ENCODE measurements around the gene PRRT4. TPM values are rescaled to one million over a fixed set of nuclear protein-coding genes. Genes with fewer than 3 reads are reported as not detected.

PRRT4 gene
- total RNA-seq, 1 donor from 2014 or later: 6.8 TPM

DNA sequence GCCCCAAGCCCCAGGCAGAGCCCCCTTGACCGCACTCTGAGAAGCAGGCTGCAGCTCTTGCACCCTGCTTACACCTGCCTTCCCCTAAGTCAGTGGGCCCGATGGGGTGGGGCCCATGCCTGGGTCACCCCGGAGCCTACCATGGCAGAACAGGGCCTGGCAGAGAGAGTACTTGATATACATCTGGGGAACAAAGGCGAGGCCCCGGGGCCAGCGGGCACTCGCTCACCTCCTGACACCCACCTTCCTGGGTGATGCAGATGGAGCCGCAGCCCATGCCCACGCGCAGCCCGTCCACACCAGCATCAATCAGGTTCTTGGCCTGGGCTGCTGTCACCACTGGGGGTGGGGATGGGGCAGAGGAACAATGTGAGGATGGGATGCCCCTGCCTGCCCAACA, 34.9 kb upstream of the PRRT4 start:
- Histone ChIP-seq H3K36me3 (ENCODE audit: control insufficient read depth in 3 of 3, insufficient read depth in 3 of 3, low read length in 3 of 3) (peaks cover 5 to 26% (median 10%) of the 10 kb centered on the region in 3 donors), H3K27ac (ENCODE audit: low read depth, low read length) (no peak overlapping the region), H3K27me3 (ENCODE audit: control insufficient read depth in 3 of 3, insufficient read depth in 3 of 3, low read length in 3 of 3) (no peaks in the 10 kb centered on the region), H3K4me3 (ENCODE audit: low read length in 3 of 3) (no peak overlapping the region), H3K9ac (ENCODE audit: low read depth in 1 of 3, low read length in 3 of 3) (no peak overlapping the region), H3K9me3 (ENCODE audit: control insufficient read depth in 3 of 3, low read length in 3 of 3) (no peaks in the 10 kb centered on the region), H3K4me1 (ENCODE audit: control insufficient read depth in 3 of 3, insufficient read depth in 3 of 3, low read length in 3 of 3) (no peaks in the 10 kb centered on the region)

DNA sequence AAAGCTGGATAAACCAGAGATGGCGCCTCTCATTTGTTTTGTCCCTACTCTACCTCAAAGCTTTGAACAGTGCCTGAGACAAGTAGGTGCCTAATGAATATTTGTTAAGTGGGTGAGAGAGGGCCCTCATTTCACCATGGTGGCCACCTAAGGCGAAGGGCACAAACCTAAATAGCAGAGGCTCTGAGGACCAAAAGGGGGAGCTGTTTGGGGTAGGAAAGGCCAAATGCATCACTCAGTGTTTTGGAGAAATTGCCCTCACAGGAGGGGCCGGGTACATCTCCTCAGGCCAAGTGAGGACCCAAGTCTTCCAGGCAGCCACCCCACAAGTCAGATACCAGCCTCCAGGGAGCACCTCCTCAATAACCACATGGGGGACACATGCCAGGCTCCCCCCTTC, 34.3 kb upstream of the PRRT4 start:
- Histone ChIP-seq H3K9me3 (ENCODE audit: control insufficient read depth in 3 of 3, low read length in 3 of 3) (no peaks in the 10 kb centered on the region), H3K27ac (ENCODE audit: low read depth, low read length) (no peak overlapping the region), H3K27me3 (ENCODE audit: control insufficient read depth in 3 of 3, insufficient read depth in 3 of 3, low read length in 3 of 3) (no peaks in the 10 kb centered on the region), H3K9ac (ENCODE audit: low read depth in 1 of 3, low read length in 3 of 3) (no peak overlapping the region), H3K36me3 (ENCODE audit: control insufficient read depth in 3 of 3, insufficient read depth in 3 of 3, low read length in 3 of 3) (peaks cover 5 to 20% (median 9%) of the 10 kb centered on the region in 3 donors), H3K4me3 (ENCODE audit: low read length in 3 of 3) (no peak overlapping the region), H3K4me1 (ENCODE audit: control insufficient read depth in 3 of 3, insufficient read depth in 3 of 3, low read length in 3 of 3) (no peaks in the 10 kb centered on the region)

DNA sequence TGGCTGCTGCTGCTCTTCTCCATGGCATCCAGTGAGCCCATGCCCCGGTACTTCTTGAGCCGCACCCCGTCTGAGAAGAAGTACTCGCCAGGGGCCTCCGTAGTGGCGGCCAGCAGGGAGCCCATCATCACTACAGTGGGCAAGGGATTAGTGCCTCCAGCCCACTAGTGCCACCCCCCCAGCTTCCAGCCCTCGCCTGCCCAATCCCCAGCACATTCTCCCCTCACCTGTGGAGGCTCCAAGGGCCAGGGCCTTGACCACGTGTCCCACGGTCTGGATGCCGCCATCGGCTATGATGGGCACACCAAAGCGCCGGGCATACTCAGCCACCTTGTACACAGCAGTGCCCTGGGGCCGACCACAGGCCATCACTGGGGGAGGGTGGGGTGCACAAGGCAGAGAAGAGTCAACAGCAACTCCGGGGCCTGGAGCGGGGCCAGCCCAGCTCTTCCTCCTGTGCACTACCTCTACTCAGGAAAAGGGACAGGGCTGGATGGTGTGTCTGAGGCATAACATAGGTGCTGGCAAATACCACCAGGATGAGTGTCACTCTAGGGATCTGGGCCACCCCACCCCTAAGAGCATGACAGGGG, 33.5 kb upstream of the PRRT4 start:
- no peak overlapping the region for H3K9ac ChIP-seq (ENCODE audit: low read depth in 1 of 3, low read length in 3 of 3)
- H3K27me3 ChIP-seq (ENCODE audit: control insufficient read depth in 3 of 3, insufficient read depth in 3 of 3, low read length in 3 of 3): no peaks in the 10 kb centered on the region
- no peaks in the 10 kb centered on the region for H3K9me3 ChIP-seq (ENCODE audit: control insufficient read depth in 3 of 3, low read length in 3 of 3)
- no peak overlapping the region for H3K27ac ChIP-seq (ENCODE audit: low read depth, low read length)
- no peak overlapping the region for H3K4me3 ChIP-seq (ENCODE audit: low read length in 3 of 3)
- H3K4me1 ChIP-seq (ENCODE audit: control insufficient read depth in 3 of 3, insufficient read depth in 3 of 3, low read length in 3 of 3): no peaks in the 10 kb centered on the region
- H3K36me3 ChIP-seq (ENCODE audit: control insufficient read depth in 3 of 3, insufficient read depth in 3 of 3, low read length in 3 of 3): peaks cover 5 to 17% (median 7%) of the 10 kb centered on the region in 3 donors

DNA sequence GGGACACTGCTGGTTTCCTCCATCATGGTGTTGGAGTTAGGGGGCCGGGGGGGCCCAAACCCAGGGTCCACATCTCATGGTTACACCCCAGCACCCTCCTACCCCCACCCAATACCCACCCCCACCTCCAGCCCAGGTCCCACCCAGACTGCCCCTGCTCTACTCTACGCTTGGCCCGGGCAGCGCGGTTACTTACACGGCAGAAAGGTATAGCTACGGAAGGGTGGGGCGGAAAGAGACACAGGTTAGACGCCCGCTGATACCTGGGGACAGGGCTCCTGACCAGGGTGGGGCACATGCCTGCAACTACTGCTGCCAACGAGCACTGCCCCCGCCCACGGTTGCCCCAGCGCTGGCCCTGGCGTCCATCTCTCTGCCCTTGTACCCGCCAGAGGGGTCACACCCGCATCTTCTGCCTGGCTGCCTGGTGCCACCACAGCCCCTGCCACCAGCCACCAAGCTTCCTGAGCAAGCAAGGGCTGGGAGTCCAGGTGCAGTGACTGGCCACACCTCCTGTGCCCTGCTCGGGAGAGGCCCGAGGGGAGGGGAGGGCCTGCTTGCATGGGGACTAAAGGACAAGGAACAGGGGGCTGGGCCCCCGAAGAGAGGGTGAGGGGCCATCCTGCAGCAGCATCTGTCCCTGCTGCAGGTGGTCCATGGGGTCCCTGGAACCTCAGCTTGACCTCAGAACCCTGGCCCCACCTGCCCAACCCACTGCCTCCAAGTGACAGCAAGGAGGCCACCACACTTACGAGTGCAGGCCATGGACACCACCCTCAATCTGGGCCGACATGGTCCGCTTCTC, 32.2 kb upstream of the PRRT4 start:
- Histone ChIP-seq H3K4me1 (ENCODE audit: control insufficient read depth in 3 of 3, insufficient read depth in 3 of 3, low read length in 3 of 3) (no peaks in the 10 kb centered on the region), H3K9ac (ENCODE audit: low read depth in 1 of 3, low read length in 3 of 3) (no peak overlapping the region), H3K36me3 (ENCODE audit: control insufficient read depth in 3 of 3, insufficient read depth in 3 of 3, low read length in 3 of 3) (peaks cover 5 to 14% (median 6%) of the 10 kb centered on the region in 3 donors), H3K9me3 (ENCODE audit: control insufficient read depth in 3 of 3, low read length in 3 of 3) (no peaks in the 10 kb centered on the region), H3K27me3 (ENCODE audit: control insufficient read depth in 3 of 3, insufficient read depth in 3 of 3, low read length in 3 of 3) (no peaks in the 10 kb centered on the region), H3K27ac (ENCODE audit: low read depth, low read length) (no peak overlapping the region), H3K4me3 (ENCODE audit: low read length in 3 of 3) (no peak overlapping the region)

DNA sequence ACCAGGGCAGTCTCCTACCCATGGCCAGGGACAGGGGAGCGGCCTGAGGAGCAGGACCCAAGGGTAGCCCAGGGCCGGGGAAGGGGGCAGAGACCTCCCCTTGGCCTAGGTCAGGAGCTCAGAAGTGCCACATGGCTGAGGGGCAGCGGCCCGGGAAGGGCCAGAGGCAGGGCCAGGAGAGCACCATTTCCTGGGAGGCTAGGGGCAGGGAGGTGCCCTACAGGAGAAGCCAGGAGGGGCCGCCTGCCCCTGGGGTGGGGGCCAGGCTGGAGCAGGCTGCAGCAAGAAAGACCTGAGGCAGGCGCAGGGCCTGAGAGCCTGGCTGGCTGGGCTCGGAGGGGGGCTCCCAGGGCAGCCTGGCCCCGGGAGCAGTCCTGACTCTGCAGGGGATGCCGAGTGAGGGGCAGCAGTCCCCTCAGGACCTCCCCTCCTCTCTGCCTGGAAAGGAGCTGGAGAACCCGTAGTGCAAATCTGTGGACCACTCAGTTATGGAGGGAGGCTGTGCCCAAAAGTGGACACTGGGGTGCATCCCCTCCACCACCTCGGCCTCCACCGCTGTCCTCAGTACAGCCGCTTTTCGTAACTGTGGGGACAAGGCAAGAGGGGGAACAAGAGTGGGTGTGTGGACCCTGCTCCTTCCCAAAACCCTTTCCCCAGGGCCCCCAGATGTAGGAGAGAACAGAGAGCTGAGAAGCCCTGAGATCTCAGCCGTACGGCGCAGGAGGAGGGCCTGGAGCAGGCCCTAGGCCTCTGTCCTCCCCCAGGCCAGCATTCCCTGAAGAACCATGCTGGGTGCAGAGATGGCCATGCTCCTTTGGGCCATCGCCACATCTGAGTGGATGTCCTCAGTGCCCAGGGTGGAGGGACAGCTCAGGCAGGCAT, 31.2 kb upstream of the PRRT4 start:
- peaks cover 1 to 3% (median 2%) of the 10 kb centered on the region in 3 donors for H3K4me1 ChIP-seq (ENCODE audit: control insufficient read depth in 3 of 3, insufficient read depth in 3 of 3, low read length in 3 of 3)
- H3K27ac ChIP-seq (ENCODE audit: low read depth, low read length): no peak overlapping the region
- H3K27me3 ChIP-seq (ENCODE audit: control insufficient read depth in 3 of 3, insufficient read depth in 3 of 3, low read length in 3 of 3): no peaks in the 10 kb centered on the region
- H3K36me3 ChIP-seq (ENCODE audit: control insufficient read depth in 3 of 3, insufficient read depth in 3 of 3, low read length in 3 of 3): peaks cover 0 to 8% (median 4%) of the 10 kb centered on the region in 3 donors
- H3K9me3 ChIP-seq (ENCODE audit: control insufficient read depth in 3 of 3, low read length in 3 of 3): no peaks in the 10 kb centered on the region
- H3K4me3 ChIP-seq (ENCODE audit: low read length in 3 of 3): no peak overlapping the region
- H3K9ac ChIP-seq (ENCODE audit: low read depth in 1 of 3, low read length in 3 of 3): no peak overlapping the region

DNA sequence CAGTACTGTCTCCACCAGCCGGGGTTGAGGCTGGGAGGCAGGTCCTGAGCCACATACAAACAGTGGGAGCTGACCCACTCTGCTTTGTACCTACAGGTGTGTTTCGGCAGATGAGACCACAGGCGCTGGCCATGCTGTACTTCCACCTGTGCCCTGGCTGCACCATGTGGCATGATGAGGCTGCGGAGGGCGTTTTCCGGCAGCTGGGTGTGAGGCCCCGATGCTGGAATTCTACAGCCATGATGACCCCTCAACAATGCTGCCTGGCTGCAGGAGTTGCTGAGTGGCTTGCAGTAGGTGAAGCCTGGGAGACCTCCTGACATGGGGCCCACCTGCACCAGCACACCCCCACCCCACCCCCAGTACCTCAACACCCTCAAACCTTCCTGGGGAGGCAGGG, 30.3 kb upstream of the PRRT4 start:
- peaks cover 3 to 7% (median 5%) of the 10 kb centered on the region in 3 donors for H3K4me1 ChIP-seq (ENCODE audit: control insufficient read depth in 3 of 3, insufficient read depth in 3 of 3, low read length in 3 of 3)
- H3K9ac ChIP-seq (ENCODE audit: low read depth in 1 of 3, low read length in 3 of 3): no peak overlapping the region
- H3K36me3 ChIP-seq (ENCODE audit: control insufficient read depth in 3 of 3, insufficient read depth in 3 of 3, low read length in 3 of 3): peaks cover 0 to 7% (median 3%) of the 10 kb centered on the region in 3 donors
- H3K4me3 ChIP-seq (ENCODE audit: low read length in 3 of 3): no peak overlapping the region
- H3K27ac ChIP-seq (ENCODE audit: low read depth, low read length): no peak overlapping the region
- H3K27me3 ChIP-seq (ENCODE audit: control insufficient read depth in 3 of 3, insufficient read depth in 3 of 3, low read length in 3 of 3): no peaks in the 10 kb centered on the region
- H3K9me3 ChIP-seq (ENCODE audit: control insufficient read depth in 3 of 3, low read length in 3 of 3): no peaks in the 10 kb centered on the region

DNA sequence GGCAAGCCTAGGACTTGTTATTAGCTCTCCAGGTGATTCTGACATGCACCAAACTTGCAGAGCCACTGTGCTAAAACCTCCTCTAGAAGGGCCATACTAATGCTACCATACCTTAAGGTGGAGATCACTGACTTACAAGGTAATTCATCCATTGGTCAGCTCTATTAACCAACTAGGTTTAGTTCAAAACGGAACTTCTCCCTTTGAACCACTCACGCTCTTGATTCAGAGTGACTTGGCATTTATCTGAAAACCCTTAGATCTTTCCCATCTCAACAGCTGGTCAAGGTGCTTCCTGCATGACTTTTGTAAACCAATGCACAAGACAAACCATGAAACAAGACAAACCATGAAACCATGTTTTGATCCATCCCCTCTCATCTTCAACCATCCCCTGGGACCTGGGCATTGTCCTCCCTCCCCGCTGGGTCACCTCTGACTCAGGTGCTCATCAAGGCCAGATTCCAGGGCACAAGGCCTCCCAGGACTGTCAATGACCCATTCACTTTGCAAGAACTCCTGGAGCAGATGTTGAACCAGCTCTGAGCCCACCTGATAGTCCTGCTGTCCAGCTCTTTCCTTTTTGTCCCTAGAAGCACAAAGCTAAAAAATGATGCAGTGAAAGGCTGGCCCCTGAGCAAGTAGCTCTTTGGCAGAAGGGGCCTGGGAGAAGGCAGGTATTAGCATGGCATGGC, 29.5 kb upstream of the PRRT4 start:
- Histone ChIP-seq H3K36me3 (ENCODE audit: control insufficient read depth in 3 of 3, insufficient read depth in 3 of 3, low read length in 3 of 3) (peaks cover 0 to 2% (median 1%) of the 10 kb centered on the region in 3 donors), H3K9ac (ENCODE audit: low read depth in 1 of 3, low read length in 3 of 3) (no peak overlapping the region), H3K4me1 (ENCODE audit: control insufficient read depth in 3 of 3, insufficient read depth in 3 of 3, low read length in 3 of 3) (peaks cover 3 to 7% (median 5%) of the 10 kb centered on the region in 3 donors), H3K27me3 (ENCODE audit: control insufficient read depth in 3 of 3, insufficient read depth in 3 of 3, low read length in 3 of 3) (no peaks in the 10 kb centered on the region), H3K27ac (ENCODE audit: low read depth, low read length) (no peak overlapping the region), H3K4me3 (ENCODE audit: low read length in 3 of 3) (no peak overlapping the region), H3K9me3 (ENCODE audit: control insufficient read depth in 3 of 3, low read length in 3 of 3) (no peaks in the 10 kb centered on the region)

DNA sequence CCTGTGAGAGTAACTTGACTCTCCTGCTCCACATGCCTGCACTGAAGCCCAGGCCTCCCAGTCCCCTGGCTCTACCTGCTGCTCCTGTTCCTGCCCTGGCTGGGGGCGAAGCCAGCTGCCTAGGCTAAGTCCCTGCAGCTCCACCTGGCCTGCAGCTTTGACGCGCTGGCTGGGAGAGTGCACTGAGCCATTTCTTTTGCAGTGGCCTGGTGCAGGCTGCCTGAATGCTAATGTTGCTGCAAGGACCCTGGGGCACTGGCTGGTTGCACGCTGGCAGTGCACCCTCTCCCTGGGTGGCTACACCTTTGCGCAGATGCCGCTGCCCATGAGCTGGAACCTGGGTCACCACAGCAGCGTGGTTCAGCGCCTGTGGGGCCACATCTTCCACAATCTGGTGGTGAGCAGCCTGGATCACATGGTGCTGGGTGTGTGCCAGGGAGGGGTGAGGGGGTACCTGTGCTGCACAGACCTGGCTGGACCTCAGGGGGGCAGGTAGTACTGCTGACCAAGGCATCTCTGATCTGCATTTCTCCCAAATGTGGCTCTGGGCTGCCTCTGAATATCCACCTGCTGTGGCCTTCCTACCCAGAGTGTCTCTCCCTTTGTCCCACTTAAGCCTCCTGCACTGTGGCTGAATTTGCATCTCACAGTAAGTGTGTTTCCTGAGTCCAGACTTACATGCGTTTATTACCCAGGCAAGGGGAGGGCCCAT, 28.3 kb upstream of the PRRT4 start:
- Histone ChIP-seq H3K27me3 (ENCODE audit: control insufficient read depth in 3 of 3, insufficient read depth in 3 of 3, low read length in 3 of 3) (no peaks in the 10 kb centered on the region), H3K9ac (ENCODE audit: low read depth in 1 of 3, low read length in 3 of 3) (no peak overlapping the region), H3K27ac (ENCODE audit: low read depth, low read length) (no peak overlapping the region), H3K4me3 (ENCODE audit: low read length in 3 of 3) (no peak overlapping the region), H3K4me1 (ENCODE audit: control insufficient read depth in 3 of 3, insufficient read depth in 3 of 3, low read length in 3 of 3) (peaks cover 3 to 7% (median 5%) of the 10 kb centered on the region in 3 donors), H3K36me3 (ENCODE audit: control insufficient read depth in 3 of 3, insufficient read depth in 3 of 3, low read length in 3 of 3) (peaks cover 0 to 2% (median 0%) of the 10 kb centered on the region in 3 donors), H3K9me3 (ENCODE audit: control insufficient read depth in 3 of 3, low read length in 3 of 3) (no peaks in the 10 kb centered on the region)

DNA sequence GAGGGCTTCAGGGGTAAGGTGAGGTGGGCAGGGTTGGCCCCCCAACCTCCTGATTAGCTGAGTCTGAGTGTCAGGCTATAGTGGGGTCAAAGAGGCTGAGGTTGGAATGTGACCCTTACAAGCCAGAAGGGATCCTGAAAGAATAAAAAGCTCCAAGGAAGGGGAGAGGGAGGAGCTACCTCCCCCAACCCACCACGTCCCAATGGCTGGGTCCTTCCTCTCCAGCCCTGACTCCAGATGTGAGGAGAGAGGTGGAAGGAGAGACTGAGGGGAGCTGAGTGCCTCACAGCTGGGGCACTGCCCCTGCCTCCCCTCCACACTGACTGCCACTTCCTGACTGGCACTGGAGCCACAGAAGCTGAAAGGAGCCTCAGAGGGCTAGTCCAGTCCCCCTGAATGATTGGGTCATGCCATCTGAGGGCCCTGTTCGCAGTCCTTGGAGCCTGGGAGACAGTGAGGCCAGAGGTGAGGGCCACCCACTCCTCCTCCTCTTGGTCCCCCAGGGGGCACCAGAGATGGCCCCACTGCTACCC, 27.7 kb upstream of the PRRT4 start:
- Histone ChIP-seq H3K9me3 (ENCODE audit: control insufficient read depth in 3 of 3, low read length in 3 of 3) (no peaks in the 10 kb centered on the region), H3K9ac (ENCODE audit: low read depth in 1 of 3, low read length in 3 of 3) (no peak overlapping the region), H3K4me1 (ENCODE audit: control insufficient read depth in 3 of 3, insufficient read depth in 3 of 3, low read length in 3 of 3) (peaks cover 3 to 7% (median 5%) of the 10 kb centered on the region in 3 donors), H3K4me3 (ENCODE audit: low read length in 3 of 3) (no peak overlapping the region), H3K27ac (ENCODE audit: low read depth, low read length) (no peak overlapping the region), H3K27me3 (ENCODE audit: control insufficient read depth in 3 of 3, insufficient read depth in 3 of 3, low read length in 3 of 3) (no peaks in the 10 kb centered on the region), H3K36me3 (ENCODE audit: control insufficient read depth in 3 of 3, insufficient read depth in 3 of 3, low read length in 3 of 3) (peaks cover 0 to 2% (median 0%) of the 10 kb centered on the region in 3 donors)

Measured in skeletal muscle tissue (tissue), 4 donors.